GM18861 (cell line): Measurements from ENCODE around the gene STK11.

ENCODE experiments used
- ATAC-seq: cut with Tn5 transposase; IDR thresholded peaks from one replicate; pipeline ENCODE4 v1.9.1; 2021; ENCODE audit not compliant: unreplicated experiment

Gene STK11

DNA sequence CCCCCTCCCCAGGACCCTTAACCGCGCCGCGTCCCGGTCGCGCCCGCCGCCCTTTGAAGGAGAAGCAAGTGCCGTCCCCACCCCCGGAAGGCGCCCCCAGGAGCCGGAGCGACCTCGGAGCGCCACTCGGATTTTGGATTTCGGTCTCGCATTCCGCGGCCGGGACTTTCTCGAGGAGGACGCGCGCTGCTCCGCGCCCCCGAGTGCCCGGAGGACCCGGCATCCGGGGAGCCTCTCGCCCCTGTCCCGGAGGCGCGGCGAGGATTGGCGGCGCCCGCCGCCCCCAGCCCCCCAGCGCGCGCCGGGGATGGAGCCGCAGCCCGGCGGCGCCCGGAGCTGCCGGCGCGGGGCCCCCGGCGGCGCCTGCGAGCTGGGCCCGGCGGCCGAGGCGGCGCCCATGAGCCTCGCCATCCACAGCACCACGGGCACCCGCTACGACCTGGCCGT is 44.4 kb downstream of the STK11 start:
- ATAC-seq: no peak

DNA sequence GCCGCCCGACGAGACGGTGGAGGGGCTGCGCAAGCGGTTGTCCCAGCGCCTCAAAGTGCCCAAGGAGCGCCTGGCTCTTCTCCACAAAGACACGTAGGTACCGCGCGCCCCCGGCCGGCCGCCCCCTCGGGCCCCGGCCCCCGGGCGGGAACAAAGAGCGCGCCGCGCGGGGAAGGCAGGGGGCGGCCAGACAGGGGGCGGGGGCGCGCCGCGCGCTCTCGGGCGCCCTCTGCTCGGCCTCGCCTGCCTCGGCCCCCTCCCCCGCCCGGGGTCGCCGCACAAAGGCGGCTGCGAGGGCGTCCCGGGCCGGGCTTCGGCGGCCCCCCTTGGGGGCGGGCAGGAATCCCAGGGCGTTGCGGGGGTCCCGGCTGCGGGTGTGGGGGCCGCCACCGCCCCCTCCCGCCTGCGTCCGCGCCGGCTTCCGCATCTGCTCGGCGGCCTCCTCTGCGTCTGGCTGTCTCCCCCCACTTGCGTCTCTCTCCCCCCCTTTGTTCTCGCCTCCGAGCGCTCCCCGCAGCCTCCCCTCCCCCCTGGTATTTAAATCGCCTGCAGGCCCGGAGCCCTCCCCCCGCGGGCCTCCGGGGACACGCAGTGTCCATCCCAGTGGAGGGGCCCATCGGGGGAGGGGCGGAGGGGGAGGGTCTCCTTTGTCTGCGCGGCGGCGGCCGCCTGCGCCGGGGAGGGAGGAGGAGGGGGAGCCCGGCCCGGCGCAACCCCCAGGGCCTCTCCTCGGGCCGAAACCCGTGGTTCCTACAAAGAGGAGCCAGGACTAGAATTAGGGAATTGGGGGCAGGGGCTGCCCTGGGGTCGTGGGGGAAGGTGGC is 45.1 kb downstream of the STK11 start:
- ATAC-seq: no peak

GRCh38 chr19:1251330-1252220 is 46.0 kb downstream of the STK11 start:
- ATAC-seq: no peak

- no peak for ATAC-seq
These were observed 46.7 kb downstream of the STK11 start for GRCh38 chr19:1252221-1252820.

DNA sequence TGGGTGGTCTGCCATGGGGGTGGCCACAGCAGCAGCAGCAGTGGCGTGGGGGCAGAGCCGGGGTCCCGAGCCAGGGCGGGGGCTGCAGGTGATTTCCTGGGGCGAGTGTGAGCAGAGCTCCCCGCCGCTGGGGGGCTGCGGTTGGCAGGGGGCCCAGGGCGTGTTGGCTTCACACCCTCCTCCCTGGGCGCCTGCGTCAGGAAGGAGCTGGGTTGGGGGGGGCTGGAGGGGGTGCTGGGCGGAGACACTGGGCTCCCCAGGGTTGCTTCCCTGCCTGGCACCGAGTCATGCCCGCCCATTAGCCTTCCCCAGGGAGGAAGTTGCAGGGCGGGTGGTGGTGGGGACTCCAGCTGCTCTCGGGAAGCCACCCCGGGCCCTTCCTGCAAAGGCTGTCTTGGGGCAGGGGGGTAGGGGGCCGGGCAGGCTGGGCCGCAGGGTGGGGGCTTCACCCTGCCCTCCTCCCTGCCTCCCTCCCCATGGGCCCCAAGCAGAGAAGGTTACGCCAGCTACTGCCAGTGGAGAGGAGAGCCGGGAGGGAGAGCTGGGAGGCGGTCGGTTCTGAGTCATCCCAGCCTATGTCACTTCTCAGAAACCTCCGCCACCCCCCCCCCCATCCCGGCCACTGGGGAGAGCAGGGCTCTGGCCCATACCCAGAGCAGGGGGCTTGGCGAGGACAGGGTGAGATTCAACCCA is 47.4 kb downstream of the STK11 start:
- ATAC-seq: no peak

DNA sequence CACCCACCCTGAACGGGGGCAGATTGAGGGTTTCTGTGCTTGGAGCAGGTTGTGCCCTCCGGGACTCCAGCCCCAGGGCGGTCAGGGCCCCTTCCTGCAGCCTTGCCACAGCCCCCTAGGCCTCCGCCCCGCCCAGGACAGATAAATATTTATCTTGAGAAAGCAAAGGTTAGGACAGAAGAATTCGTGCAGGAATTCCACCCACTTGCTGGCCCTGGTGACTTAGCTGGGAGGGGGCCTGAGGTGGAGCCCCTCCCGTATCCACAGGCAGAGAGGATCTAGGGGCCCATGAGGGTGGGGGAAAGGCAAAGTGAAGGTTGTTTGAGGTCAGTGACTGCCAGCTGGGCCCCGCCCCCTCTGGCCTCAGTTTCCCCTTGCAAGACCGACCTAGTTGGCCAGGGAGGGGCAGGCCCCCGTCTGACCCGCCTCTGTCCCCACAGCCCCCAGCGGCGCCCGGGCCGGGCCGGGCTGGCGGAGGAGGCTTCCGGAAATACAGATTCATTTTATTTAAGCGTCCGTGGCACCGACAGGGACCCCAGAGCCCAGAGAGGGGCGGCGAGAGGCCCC is 48.0 kb downstream of the STK11 start:
- ATAC-seq: no peak

DNA sequence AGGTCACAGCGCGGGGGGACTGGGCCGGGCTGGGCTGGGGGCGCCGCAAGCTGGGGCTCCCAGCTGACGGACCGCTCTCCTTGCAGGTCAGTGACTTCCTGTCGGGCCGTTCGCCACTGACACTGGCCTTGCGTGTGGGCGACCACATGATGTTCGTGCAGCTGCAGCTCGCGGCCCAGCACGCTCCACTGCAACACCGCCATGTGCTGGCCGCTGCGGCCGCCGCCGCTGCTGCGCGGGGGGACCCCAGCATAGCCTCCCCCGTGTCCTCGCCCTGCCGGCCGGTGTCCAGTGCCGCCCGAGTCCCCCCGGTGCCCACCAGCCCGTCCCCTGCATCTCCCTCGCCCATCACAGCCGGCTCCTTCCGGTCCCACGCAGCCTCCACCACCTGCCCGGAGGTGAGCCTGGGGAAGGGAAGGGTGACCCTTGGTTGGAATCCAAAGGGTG is 48.5 kb downstream of the STK11 start:
- no peak for ATAC-seq

DNA sequence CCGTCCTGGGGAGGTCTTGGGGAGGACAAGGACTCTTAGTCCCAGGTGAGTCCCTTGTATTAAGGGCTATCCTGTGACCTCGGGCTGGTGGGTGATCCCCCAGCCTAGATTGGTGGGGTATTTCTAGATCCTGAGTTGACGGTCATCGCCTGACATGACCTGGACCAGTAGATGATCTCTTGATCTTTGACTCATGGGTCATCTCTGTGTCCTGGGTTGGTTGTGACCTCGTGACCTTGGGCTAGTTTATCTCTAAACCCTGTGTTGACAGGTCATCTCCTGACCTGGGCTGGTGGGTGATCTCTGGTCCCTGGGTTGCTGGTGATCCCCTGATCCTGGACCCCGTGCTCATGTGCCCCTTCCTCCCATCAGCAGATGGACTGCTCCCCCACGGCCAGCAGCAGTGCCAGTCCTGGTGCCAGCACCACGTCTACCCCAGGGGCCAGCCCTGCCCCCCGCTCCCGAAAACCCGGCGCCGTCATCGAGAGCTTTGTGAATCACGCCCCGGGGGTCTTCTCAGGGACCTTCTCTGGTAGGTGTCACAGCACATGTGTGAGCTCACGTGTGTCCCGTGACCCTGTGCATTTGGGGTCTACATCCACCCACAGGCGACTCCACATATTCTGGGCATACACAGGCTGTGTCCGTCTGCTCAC is 49.1 kb downstream of the STK11 start:
- no peak for ATAC-seq

DNA sequence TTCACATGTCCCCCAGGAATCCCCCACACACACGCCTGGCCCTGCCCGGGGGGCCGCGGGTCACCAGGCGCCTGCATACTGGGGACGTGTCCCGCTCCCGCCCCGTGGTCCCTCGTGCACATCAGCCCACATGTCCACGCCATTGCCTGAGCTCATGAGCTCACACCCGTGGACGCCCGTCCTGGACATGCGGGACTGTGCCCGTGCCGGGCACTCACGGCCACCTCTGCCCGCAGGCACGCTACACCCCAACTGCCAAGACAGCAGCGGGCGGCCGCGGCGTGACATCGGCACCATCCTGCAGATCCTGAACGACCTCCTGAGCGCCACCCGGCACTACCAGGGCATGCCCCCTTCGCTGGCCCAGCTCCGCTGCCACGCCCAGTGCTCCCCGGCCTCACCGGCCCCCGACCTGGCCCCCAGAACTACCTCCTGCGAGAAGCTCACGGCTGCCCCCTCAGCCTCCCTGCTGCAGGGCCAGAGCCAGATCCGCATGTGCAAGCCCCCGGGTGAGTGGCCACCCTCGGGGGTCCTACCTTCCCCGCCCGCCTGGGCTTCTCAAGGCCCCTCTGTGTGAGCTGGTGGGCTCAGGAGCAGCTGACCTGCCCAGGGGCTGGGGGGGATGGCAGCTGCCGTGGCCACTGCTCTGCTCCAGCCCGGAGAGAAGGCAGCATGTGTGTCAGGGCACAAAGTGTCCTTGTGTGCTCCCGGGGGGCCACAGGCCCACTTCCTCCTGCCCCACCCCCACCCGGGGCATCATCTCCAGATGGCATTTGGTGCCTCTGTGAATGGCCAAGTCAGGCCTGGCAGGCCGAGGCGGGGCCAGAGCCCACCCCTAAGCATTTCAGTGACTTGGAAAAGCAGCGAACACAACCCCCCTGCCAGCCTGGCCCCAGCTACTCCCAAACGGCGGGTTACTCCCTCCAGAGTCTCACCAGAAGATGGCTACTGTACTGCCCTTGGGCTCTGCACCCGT is 49.9 kb downstream of the STK11 start:
- no peak for ATAC-seq

- ATAC-seq: no peak
These were observed 51.3 kb downstream of the STK11 start for GRCh38 chr19:1256646-1257474.

GRCh38 chr19:1257475-1258162 is 52.0 kb downstream of the STK11 start:
- no peak for ATAC-seq

DNA sequence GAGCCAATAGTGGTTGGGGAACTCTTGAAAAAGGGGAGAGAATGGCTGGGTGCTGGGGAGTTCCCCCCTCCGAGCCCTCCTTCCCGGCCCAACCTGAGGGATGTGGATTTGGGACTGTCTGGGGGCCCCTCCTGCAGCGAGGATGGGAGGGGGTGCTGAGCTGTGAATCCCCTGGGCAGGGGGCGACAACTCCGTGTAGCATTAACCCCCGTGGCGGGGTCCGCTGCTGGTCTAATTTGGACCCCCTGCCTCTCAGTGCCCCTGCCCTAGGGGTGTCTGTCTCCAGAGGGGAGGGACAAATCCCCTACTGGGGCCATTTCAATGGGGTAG is 52.5 kb downstream of the STK11 start:
- no peak for ATAC-seq

- ATAC-seq: no peak
These were observed 53.2 kb downstream of the STK11 start for GRCh38 chr19:1258707-1259205.

DNA sequence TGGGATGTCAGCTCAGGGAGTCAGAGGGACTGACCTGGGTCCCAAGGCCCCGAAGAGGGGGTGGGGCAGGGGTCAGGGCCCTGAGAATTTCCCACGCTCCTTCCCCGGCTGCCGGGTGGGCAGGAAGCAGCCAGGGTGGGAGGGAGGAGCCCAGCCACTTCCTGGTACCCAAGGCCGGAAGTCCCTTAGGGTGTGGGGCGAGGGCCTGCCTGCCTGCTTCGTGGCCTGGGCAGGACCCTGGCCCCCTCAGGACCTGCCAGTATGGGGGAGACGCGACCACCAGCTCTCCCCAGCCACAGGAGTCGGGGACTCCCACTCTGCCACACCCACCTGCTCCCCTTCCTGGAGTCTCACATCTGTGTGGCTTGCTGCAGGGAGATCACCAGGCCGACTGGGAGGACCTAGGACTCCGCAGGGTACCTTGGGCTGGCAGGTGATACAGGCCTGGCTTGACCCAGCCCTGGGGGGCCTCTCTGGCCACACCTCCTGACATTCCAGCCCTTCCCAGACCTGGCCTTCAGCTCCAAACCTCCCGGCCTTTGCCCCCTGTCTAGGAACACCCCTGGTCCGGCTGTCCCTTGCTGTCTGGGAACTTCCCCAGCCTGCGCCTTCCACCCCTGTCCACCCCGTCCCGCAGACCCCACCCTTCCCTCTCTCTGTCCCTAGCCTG is 53.8 kb downstream of the STK11 start:
- peak; percentile 23 for ATAC-seq

- ATAC-seq: no peak
These were observed 54.5 kb downstream of the STK11 start for GRCh38 chr19:1259876-1260748.
